Activated CD4-positive, alpha-beta memory T cell treated with anti-CD3 and anti-CD28 coated beads, Interleukin-2, amount 10 ng/mL, durations not matched to agents 7 days and 5 days (primary cell): Measurements from ENCODE around the gene KRTCAP2. TPM values are rescaled to one million over a fixed set of nuclear protein-coding genes. Genes with fewer than 3 reads are reported as not detected.
"Not testable (repeated sequence)": the region's sequence is repeated elsewhere in the genome, so short reads cannot be mapped to it uniquely, and the experiment has no call there.

Source experiments
- CTCF ChIA-PET: fragments of 350-600 bp; sonication (Branson Sonifier 250); formaldehyde crosslinking; loops from one replicate; lab custom pipeline; 2021; ENCODE audit warnings: antibody characterized with exemption, inconsistent platforms; lab: Charles Lee
- POLR2A ChIA-PET: fragments of 350-600 bp; sonication (Branson Sonifier 250); formaldehyde crosslinking; loops from one replicate; lab custom pipeline; 2021; ENCODE audit warnings: antibody characterized with exemption; lab: Charles Lee
- DNase-seq: peaks from one replicate; pipeline ENCODE4 v3.0.0-alpha.2; 2020
- H3K27ac Mint-ChIP-seq: one replicate; pipeline ENCODE4 v1.8.0; 2021; ENCODE audit warnings: mild to moderate bottlenecking, mixed read lengths
- H3K27me3 Mint-ChIP-seq: one replicate; pipeline ENCODE4 v1.8.0; 2021; ENCODE audit warnings: mixed read lengths
- H3K36me3 Mint-ChIP-seq: one replicate; pipeline ENCODE4 v1.8.0; 2021; ENCODE audit warnings: low read depth, mixed read lengths
- H3K4me1 Mint-ChIP-seq: one replicate; pipeline ENCODE4 v1.8.0; 2021; ENCODE audit warnings: mixed read lengths
- H3K4me3 Mint-ChIP-seq: one replicate; pipeline ENCODE4 v1.8.0; 2021; ENCODE audit warnings: mild to moderate bottlenecking, mixed read lengths
- H3K9me3 Mint-ChIP-seq: one replicate; pipeline ENCODE4 v1.8.0; 2021; ENCODE audit warnings: mixed read lengths
- total RNA-seq, 2 experiments: library from RNA; stranded (reverse); gene quantifications; one replicate each; pipeline ENCODE4 v1.2.3, GENCODE V29; 2021

Gene KRTCAP2
- total RNA-seq, 2 experiments from 2014 or later: 203 to 224 TPM

DNA sequence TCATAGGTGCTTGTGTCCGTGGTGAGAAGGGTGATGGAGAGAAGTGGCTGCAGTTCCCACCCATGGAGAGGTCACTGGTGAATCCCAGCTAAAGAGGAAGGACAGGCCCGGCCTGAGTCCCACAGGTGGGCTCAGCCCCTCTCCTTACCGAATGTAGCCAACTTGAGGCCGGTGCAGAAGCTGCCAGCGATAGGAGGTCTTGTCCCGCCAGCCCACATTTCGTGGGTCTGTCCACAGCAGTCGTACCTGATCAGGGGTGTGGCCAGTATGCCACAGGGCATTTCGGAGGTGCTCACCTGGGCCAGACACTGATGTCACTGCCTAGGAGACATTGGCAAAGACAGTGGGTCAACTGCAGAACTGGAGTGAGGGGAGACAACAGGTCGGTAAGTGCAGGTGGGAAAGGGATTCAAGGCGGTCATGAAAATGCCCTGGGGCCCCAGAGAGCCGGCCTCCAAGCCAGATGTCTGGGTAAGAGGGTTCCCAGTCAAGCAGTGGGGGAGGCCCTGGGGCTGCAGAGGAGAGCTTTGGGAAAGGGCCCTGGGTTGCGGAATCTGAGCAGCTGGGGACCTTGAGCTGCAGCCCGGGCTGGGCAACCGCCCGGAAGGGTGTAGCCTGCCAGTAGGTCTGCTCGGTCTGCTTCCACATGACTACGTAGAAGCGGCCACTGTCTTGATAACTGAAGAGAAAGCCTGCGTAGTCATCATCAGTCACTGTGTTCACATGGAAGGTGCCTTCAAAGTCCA lies 24.0 kb upstream of the KRTCAP2 start:
- H3K27me3 Mint-ChIP-seq: no peaks in the 10 kb centered on the region
- H3K4me1 Mint-ChIP-seq: peaks cover 37% of the 10 kb centered on the region
- POLR2A ChIA-PET: interaction anchor here (0.8 to 5.4 kb wide), 3 partner anchors 10 to 24 kb away, joined by 3 to 87 read pairs (median 6); partner anchors contain the start of genes KRTCAP2, MTX1 and THBS3
- no peak for DNase-seq
- H3K9me3 Mint-ChIP-seq: no peaks in the 10 kb centered on the region
- H3K4me3 Mint-ChIP-seq: no peak overlapping the region
- CTCF ChIA-PET: interaction anchor here (1.7 to 6.3 kb wide), 2 partner anchors 9 to 23 kb away, joined by 7 to 93 read pairs; partner anchors contain the start of genes KRTCAP2 and TRIM46
- no peak overlapping the region for H3K27ac Mint-ChIP-seq
- H3K36me3 Mint-ChIP-seq: peaks cover 19% of the 10 kb centered on the region

DNA sequence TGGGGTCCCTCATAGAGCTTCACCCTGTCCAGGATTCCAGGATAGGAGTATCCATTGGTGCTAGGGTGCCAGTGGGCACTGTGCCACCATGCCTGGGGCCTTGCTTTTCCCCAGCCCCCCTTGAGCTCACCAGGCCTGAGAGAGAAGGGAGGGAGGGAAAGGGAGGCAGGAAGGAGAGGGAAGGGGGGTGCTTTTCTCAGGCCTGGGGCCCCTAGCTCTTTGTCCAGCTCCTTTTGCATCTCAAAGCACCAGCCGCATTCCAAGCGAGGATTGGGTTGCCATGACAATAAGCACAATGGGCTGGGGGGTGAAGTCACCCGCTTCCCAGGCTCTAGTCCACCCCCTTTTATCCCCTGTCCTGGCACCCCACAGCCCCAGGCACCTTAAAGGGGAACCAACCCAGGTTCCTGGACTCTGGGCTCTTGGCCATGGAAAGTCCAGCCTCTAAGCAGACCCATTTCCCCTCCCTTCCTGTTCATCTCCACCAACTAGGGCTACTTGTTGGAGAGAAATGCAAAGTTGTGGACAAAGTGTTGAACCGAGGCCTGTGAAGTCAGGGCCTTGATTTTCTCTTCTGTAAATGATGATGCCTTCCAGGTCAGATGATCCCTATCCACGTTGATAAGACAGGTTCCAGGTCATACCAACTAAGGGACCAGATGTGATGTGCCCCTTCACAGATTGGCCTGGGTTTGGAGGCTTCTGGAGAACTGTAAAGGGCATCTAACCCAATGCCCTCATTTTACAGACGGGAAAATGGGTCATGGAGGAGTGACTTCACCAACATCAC lies 23.2 kb upstream of the KRTCAP2 start:
- POLR2A ChIA-PET: interaction anchor here (0.9 to 5.4 kb wide), 3 partner anchors 12 to 30 kb away, joined by 3 to 87 read pairs (median 4); partner anchors contain the start of genes KRTCAP2, MTX1 and THBS3

DNA sequence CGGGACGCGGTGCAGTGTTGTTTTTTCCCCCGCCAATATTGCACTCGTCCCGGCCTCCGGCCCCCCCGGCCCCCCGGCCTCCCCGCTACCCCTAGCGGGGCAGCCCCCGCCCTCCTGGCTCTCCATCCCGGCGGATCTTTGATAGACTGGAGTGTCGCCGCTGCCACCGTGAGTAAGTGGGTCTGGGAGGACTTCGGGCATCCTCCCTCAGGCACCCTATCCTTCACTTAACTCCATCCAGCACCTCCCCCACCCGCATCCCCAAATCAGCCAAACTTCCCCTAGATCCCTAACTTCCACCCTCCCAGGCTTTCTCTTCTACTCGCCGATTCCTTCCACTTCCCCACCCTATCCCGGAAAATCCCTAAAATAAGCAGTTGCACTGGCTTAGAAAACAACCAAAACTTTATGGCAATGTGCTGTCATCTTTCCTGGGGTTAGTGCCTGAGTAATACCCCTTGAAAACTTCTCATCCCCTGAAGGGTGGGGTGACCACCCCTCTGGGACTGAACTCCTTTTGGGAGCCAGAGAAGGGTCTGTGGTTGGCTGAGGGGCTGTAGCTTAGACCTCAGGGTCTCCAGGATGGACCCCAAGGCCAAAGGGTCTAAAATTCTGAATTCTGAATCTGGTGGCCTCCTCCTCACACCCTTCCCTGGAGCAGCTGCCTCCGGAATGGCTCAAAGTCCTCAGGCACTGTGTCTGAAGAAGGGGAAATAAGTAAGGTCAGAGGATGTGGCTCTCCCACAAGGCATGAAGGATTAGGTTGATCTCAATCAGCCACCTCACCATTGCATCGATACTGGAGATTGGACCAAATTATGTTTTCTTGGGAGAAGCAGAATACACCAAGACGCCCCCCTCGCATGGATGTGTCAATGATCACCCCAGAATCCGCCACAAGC lies 22.3 kb upstream of the KRTCAP2 start:
- peak overlapping the region; percentile 67 for H3K4me3 Mint-ChIP-seq
- peaks cover 22% of the 10 kb centered on the region for H3K36me3 Mint-ChIP-seq
- ChIA-PET CTCF (interaction anchor here (0.9 to 6.3 kb wide), 7 partner anchors 8 to 46 kb away, joined by 3 to 93 read pairs (median 19); partner anchors contain the start of genes KRTCAP2, MTX1, THBS3 and TRIM46), POLR2A (interaction anchor here (0.9 to 5.4 kb wide), 10 partner anchors 8 to 144 kb away, joined by 3 to 133 read pairs (median 20); partner anchors contain the start of genes ADAM15, KRTCAP2, MTX1 and SCAMP3)
- DNase-seq: no peak
- H3K27ac Mint-ChIP-seq: peak overlapping the region; percentile 67
- no peaks in the 10 kb centered on the region for H3K27me3 Mint-ChIP-seq
- H3K4me1 Mint-ChIP-seq: peaks cover 40% of the 10 kb centered on the region
- no peaks in the 10 kb centered on the region for H3K9me3 Mint-ChIP-seq

More for the DNA sequence above, 23.2 kb upstream of the KRTCAP2 start:
- Mint-ChIP-seq H3K27me3 (no peaks in the 10 kb centered on the region), H3K27ac (no peak overlapping the region), H3K4me1 (peaks cover 40% of the 10 kb centered on the region), H3K36me3 (peaks cover 22% of the 10 kb centered on the region), H3K9me3 (no peaks in the 10 kb centered on the region), H3K4me3 (peak overlapping the region; percentile 67)
- no peak for DNase-seq
- CTCF ChIA-PET: interaction anchor here (1.7 to 6.3 kb wide), 3 partner anchors 10 to 22 kb away, joined by 7 to 93 read pairs (median 58); partner anchors contain the start of genes KRTCAP2, MTX1, THBS3 and TRIM46

- POLR2A ChIA-PET: interaction anchor here (1.1 to 5.4 kb wide), 15 partner anchors 10 to 233 kb away, joined by 3 to 133 read pairs (median 9); partner anchors contain the start of genes ADAM15, CLK2, KRTCAP2 and MTX1
- Mint-ChIP-seq H3K27ac (peak overlapping the region; percentile 98), H3K4me3 (peak overlapping the region; percentile 76), H3K4me1 (peaks cover 40% of the 10 kb centered on the region), H3K36me3 (peaks cover 17% of the 10 kb centered on the region)
- not testable (repeated sequence) for H3K9me3 Mint-ChIP-seq, DNase-seq, H3K27me3 Mint-ChIP-seq
- CTCF ChIA-PET: interaction anchor here (0.6 to 6.3 kb wide), 18 partner anchors 10 to 150 kb away, joined by 3 to 93 read pairs (median 6); partner anchors contain the start of genes KRTCAP2, MTX1, SLC50A1 and THBS3
Observed at GRCh38 chr1:155193991-155194240, 20.8 kb upstream of the KRTCAP2 start.

DNA sequence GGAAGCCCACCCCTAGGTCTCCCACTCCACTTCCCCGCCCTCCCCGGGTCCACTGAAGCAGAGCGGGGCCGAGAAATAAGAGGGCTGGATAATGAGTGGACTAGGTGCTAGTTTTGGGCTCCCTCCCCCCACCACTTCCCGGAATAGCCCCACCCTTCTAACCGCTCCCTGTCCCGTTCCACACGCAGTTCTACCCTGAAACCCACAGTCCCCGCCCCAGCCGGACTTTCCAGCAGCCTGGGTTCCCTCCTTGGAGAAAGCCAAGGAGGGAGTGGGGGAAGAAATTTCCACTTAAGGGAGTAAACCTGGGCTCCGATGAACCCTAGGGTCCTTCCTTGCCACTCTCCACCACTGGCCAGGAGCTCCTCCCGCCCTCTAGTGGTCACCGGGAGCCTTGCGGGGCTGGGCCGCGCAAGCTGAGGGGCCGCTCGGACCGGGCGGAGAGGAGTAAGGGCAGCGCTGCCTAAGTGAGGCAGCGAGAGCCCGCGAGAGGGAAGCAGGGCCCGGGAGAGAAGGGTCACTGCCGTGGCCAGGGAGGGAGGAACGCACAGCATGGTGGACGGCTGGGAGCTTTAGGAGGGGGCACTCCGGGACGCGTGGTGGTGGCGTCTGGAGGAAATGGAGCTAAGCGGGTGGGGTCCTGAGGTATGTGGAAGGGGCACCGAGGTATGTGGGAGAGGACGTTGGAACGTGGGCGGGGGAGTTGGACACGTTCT lies 20.3 kb upstream of the KRTCAP2 start:
- CTCF ChIA-PET: interaction anchor here (0.6 to 6.3 kb wide), 20 partner anchors 9 to 150 kb away, joined by 3 to 93 read pairs (median 6); partner anchors contain the start of genes ADAM15, KRTCAP2, MTX1 and SLC50A1
- H3K4me1 Mint-ChIP-seq: peaks cover 40% of the 10 kb centered on the region
- peak overlapping the region; percentile 76 for H3K4me3 Mint-ChIP-seq
- POLR2A ChIA-PET: interaction anchor here (0.6 to 5.4 kb wide), 15 partner anchors 9 to 232 kb away, joined by 3 to 133 read pairs (median 9); partner anchors contain the start of genes CLK2, KRTCAP2, MTX1 and SCAMP3
- peaks cover 17% of the 10 kb centered on the region for H3K36me3 Mint-ChIP-seq
- H3K9me3 Mint-ChIP-seq: no peaks in the 10 kb centered on the region
- no peaks in the 10 kb centered on the region for H3K27me3 Mint-ChIP-seq
- H3K27ac Mint-ChIP-seq: peak overlapping the region; percentile 98
- peak; percentile 81 for DNase-seq

DNA sequence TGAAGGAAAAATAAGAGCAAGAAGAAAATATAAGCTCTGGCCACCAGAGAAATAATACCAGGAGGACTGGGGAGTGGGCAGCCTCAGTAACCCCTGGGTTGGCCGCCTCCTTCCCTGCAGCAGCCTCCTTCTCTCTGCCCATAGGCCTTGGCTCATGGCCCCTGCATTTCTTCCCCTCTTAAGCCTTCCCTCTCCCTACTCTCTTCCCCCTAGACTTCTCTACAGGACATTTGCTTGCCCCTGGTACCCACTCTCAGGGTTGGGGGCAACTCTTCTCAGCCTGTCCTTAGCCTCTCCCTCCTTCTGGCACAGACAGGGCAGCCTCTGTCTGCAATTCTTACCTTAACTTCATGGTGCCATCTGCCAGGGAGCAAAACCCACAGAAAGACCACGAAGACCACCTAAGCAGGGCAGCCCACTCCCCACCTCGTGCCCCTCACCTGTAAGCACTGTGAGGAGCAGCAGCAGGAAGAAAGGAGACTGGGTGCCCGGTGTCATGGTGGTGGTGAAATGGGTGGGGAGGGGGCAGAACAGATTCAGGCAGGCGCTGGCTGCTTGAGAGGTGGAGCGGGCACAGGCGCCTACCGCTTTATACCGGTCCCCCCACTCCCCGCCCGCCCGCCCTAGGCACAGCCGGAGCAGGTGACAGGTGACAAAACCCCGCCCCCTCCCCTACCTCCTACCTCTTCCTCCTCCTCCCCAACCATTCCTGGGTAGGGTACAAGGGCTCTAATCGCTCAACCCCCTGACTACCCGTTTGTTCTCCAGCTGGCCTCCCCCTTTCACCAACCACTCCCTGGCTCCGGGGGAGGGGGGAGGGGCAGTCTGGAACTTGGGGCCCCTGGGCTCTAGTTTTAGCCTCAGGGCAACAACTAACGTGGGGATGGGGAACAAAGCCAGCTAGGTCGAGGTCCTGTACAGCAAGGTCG lies 19.5 kb upstream of the KRTCAP2 start:
- DNase-seq: no peak
- H3K4me3 Mint-ChIP-seq: peak overlapping the region; percentile 76
- H3K4me1 Mint-ChIP-seq: peaks cover 46% of the 10 kb centered on the region
- ChIA-PET CTCF (interaction anchor here (0.6 to 6.3 kb wide), 11 partner anchors 15 to 142 kb away, joined by 3 to 93 read pairs (median 10); partner anchors contain the start of genes ADAM15, KRTCAP2, MTX1 and SLC50A1), POLR2A (interaction anchor here (0.6 to 5.4 kb wide), 13 partner anchors 9 to 231 kb away, joined by 3 to 133 read pairs (median 12); partner anchors contain the start of genes CLK2, KRTCAP2, MTX1 and SLC50A1)
- H3K27me3 Mint-ChIP-seq: no peaks in the 10 kb centered on the region
- H3K9me3 Mint-ChIP-seq: no peaks in the 10 kb centered on the region
- H3K36me3 Mint-ChIP-seq: peaks cover 16% of the 10 kb centered on the region
- peak overlapping the region; percentile 98 for H3K27ac Mint-ChIP-seq

DNA sequence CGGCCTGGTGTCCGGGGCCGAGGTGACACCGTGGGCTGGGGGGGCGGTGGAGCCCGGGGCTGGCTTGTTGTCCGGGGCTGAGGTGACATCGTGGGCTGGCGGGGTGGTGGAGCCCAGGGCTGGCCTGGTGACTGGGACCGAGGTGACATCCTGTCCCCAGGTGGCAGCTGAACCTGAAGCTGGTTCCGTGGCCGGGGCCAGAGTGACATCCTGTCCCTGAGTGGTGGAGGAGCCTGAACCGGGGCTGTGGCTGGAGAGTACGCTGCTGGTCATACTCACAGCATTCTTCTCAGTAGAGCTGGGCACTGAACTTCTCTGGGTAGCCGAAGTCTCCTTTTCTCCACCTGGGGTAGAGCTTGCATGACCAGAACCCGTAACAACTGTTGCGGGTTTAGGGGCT lies 18.8 kb upstream of the KRTCAP2 start:
- Mint-ChIP-seq H3K27me3 (no peaks in the 10 kb centered on the region), H3K36me3 (peaks cover 14% of the 10 kb centered on the region), H3K4me1 (peaks cover 47% of the 10 kb centered on the region), H3K4me3 (peak overlapping the region; percentile 71), H3K9me3 (no peaks in the 10 kb centered on the region), H3K27ac (peak overlapping the region; percentile 98)
- DNase-seq: no peak
- CTCF ChIA-PET: interaction anchor here (2.2 to 6.3 kb wide), 5 partner anchors 14 to 132 kb away, joined by 10 to 93 read pairs (median 21); partner anchors contain the start of genes KRTCAP2, MTX1, THBS3 and TRIM46
- POLR2A ChIA-PET: interaction anchor here (3.1 to 5.4 kb wide), 4 partner anchors 8 to 53 kb away, joined by 20 to 133 read pairs (median 56); partner anchors contain the start of genes KRTCAP2, MTX1, THBS3 and TRIM46

DNA sequence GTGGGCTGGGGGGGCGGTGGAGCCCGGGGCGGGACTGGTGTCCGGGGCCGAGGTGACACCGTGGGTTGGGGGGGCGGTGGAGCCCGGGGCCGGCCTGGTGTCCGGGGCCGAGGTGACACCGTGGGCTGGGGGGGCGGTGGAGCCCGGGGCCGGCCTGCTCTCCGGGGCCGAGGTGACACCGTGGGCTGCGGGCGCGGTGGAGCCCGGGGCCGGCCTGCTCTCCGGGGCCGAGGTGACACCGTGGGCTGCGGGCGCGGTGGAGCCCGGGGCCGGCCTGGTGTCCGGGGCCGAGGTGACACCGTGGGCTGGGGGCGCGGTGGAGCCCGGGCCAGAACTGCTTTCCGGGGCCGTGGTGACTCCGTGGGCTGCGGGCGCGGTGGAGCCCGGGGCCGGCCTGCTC lies 16.8 kb upstream of the KRTCAP2 start:
- H3K4me1 Mint-ChIP-seq: peaks cover 32% of the 10 kb centered on the region
- POLR2A ChIA-PET, CTCF ChIA-PET, DNase-seq, H3K27me3 Mint-ChIP-seq, H3K36me3 Mint-ChIP-seq, H3K27ac Mint-ChIP-seq, H3K4me3 Mint-ChIP-seq, H3K9me3 Mint-ChIP-seq: not testable (repeated sequence)

- H3K9me3 Mint-ChIP-seq: no peaks in the 10 kb centered on the region
- H3K27me3 Mint-ChIP-seq: no peaks in the 10 kb centered on the region
- H3K4me1 Mint-ChIP-seq: peaks cover 22% of the 10 kb centered on the region
- CTCF ChIA-PET: no interaction called here
- H3K36me3 Mint-ChIP-seq: peaks cover 19% of the 10 kb centered on the region
- POLR2A ChIA-PET: no interaction called here
- no peak for DNase-seq
- peak overlapping the region; percentile 74 for H3K27ac Mint-ChIP-seq
- no peak overlapping the region for H3K4me3 Mint-ChIP-seq
Observed at GRCh38 chr1:155188268-155188667, 15.2 kb upstream of the KRTCAP2 start.

DNA sequence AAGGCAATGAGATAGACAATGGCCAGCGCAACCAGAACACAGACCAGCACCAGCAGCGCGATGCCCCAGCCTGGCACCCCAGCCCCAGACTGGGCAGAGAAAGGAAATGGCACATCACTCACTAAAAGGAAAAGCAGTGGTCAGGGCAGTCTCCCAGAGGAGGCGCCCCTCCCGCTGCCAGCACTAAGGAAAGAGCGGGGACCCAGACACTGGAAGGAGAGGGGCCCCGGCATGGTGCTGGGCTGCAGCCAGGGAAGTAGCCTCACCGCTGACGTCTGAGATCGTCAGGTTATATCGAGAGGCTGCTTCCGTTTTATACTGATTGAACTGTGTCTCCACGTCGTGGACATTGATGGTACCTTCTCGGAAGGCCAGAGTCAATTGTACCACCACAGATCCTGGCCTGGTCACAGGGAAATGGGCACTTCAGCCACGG lies 14.4 kb upstream of the KRTCAP2 start:
- peaks cover 22% of the 10 kb centered on the region for H3K36me3 Mint-ChIP-seq
- H3K27me3 Mint-ChIP-seq: no peaks in the 10 kb centered on the region
- H3K9me3 Mint-ChIP-seq: no peaks in the 10 kb centered on the region
- H3K4me1 Mint-ChIP-seq: peaks cover 17% of the 10 kb centered on the region
- POLR2A ChIA-PET: interaction anchor here (1.0 kb wide), 1 partner anchor 40 kb away, joined by 4 read pairs; no protein-coding TSS in a partner anchor
- H3K27ac Mint-ChIP-seq: no peak overlapping the region
- no peak for DNase-seq
- CTCF ChIA-PET: no interaction called here
- H3K4me3 Mint-ChIP-seq: no peak overlapping the region
